Jurkat, Clone E6-1 (cell line): Measurements from ENCODE around the gene ATRN.
"Not testable (repeated sequence)": the region's sequence is repeated elsewhere in the genome, so short reads cannot be mapped to it uniquely, and the experiment has no call there.

Experiments used
- DNase-seq: peaks from one replicate; pipeline ENCODE4 v3.0.0-alpha.2; 2011; ENCODE audit warnings: low read depth, low spot score
- H3K4me3 ChIP-seq: 2 replicates; pipeline ENCODE4 v1.5.1; 2011; ENCODE audit warnings: mild to moderate bottlenecking, low read length, control low read depth, moderate library complexity

Gene ATRN

GRCh38 chr20:3553663-3554062 is 82.8 kb downstream of the ATRN start:
- DNase-seq = no peak
- no peak overlapping the region for H3K4me3 ChIP-seq

GRCh38 chr20:3557237-3557785 is 86.5 kb downstream of the ATRN start:
- no peak overlapping the region for H3K4me3 ChIP-seq
- DNase-seq = no peak

GRCh38 chr20:3559231-3559630 is 88.4 kb downstream of the ATRN start:
- H3K4me3 ChIP-seq = no peak overlapping the region
- no peak for DNase-seq

GRCh38 chr20:3559637-3560036 is 88.8 kb downstream of the ATRN start:
- no peak for DNase-seq
- no peak overlapping the region for H3K4me3 ChIP-seq

- H3K4me3 ChIP-seq = no peak overlapping the region
- no peak for DNase-seq
Observed at GRCh38 chr20:3560162-3560561, 89.3 kb downstream of the ATRN start.

DNA sequence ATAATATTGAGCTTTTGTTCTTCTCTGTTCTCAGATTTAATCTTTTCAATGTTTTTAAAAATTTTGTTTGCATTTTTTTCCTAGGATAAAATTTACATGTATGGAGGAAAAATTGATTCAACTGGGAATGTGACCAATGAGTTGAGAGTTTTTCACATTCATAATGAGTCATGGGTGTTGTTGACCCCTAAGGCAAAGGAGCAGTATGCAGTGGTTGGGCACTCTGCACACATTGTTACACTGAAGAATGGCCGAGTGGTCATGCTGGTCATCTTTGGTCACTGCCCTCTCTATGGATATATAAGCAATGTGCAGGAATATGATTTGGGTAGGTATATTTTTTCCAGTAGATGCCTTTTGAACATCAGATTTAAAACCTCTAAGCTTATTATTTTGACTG is 89.8 kb downstream of the ATRN start:
- DNase-seq = no peak
- H3K4me3 ChIP-seq = no peak overlapping the region

DNA sequence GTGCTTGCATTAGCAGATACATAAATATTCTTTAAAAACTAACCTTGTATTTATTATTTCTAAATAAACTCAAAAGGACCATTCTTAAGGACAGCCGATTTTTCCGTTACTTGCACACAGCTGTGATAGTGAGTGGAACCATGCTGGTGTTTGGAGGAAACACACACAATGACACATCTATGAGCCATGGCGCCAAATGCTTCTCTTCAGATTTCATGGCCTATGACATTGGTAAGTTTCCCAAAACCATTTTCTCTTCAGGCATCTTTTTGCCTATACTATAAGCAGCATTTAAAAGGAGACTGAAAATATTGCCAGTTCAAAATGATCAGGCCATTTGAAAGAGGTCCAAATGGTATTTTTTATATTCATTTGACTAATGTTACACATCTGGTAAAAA is 92.3 kb downstream of the ATRN start:
- H3K4me3 ChIP-seq = no peak overlapping the region
- DNase-seq = no peak

- no peak overlapping the region for H3K4me3 ChIP-seq
- peak; percentile 58 for DNase-seq
Observed at GRCh38 chr20:3563548-3564177, 92.8 kb downstream of the ATRN start.

DNA sequence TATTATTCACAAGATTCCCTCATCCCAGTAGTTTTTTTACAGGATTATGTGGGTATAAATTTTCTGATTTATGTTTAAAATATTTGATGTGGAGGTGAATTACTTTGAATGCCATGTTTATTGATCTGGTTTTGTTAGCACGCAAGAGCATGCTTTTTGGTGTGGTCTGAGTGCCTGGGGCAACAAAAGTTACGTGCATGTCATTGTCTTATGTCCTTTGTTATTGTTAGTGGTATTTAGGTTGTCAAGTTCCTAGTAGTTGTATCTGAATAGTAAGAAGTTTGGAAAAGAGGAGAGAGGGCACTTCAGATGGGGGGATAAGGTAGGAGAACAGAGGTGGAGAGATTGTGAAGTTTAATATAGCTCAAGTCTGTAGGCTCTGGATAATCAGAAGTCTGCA is 95.0 kb downstream of the ATRN start:
- no peak overlapping the region for H3K4me3 ChIP-seq
- no peak for DNase-seq

DNA sequence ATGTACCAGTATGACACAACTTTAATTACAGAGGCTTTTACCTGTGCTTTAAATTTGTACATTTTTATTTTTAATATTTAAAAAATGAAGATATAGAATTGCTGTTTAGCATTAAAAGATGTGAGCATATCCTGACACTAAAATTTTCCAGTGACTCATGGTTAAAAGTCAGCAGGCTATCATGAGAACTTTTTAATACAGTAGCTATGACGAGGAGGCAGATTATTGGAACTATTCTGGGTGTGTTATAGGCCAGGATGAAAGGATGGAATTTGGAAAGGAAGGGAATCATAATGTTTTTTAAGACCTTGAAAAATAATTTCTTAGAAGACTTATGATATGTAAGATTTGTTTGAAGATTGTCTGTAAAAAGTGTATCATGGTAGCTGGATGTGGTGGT is 101.3 kb downstream of the ATRN start:
- no peak overlapping the region for H3K4me3 ChIP-seq
- DNase-seq = no peak

- H3K4me3 ChIP-seq = no peak overlapping the region
- DNase-seq = no peak
Observed at GRCh38 chr20:3576363-3576762, 105.5 kb downstream of the ATRN start.

DNA sequence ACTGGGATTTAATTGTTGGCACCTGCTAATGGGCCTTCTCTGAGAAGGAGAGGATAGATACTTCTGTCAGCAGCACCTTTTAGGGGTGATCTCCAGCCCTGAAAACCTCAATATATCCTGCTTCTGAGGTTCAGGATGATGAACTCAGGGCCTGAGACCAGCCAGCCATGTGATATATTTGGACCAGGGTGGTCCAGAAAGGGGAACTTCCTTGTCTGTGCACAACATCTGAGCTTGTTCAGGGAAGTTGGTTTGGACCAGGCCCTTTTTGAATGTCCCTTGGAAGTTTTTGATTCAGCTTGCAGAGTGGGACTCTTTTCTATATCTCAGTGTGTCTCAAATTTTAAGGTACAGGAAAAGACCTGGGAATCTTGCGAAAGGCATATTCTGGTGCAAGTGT is 106.5 kb downstream of the ATRN start:
- no peak overlapping the region for H3K4me3 ChIP-seq
- DNase-seq = no peak

GRCh38 chr20:3580412-3580811 is 109.6 kb downstream of the ATRN start:
- H3K4me3 ChIP-seq = no peak overlapping the region
- DNase-seq = no peak

DNA sequence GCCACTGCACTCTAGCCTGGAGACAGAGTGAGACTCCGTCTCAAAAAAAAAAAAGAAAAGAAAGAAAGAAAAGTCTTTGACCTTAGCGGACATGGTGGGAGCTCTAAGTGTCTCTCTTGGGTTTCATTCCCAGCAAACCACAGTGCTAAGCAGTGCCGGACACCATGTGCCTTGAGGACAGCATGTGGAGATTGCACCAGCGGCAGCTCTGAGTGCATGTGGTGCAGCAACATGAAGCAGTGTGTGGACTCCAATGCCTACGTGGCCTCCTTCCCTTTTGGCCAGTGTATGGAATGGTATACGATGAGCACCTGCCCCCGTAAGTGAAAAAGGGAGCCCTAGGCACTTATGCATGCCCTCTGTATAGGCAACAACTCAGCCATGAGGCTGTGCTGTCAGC is 112.9 kb downstream of the ATRN start:
- H3K4me3 ChIP-seq = no peak overlapping the region
- DNase-seq = no peak

GRCh38 chr20:3586093-3586492 is 115.3 kb downstream of the ATRN start:
- H3K4me3 ChIP-seq = no peak overlapping the region
- DNase-seq = no peak

DNA sequence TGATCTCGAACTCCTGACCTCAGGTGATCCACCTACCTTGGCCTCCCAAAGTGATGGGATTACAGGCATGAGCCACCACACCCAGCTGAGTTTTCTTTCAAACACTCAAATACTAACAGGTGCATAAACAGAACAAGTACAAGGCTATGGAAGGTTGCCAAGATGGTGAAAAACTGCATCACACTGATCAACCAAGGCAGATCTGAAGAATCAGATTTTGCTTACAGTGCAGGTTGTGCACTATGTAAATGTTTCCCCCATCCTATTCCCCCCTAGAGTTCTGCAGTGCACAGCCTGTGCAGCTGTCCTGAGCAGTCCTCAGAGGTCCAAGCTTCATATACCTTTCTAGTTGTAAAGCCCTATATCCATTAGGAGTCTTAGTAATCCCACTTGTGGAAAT is 119.3 kb downstream of the ATRN start:
- H3K4me3 ChIP-seq = no peak overlapping the region
- no peak for DNase-seq

GRCh38 chr20:3592931-3593330 is 122.1 kb downstream of the ATRN start:
- DNase-seq = no peak

DNA sequence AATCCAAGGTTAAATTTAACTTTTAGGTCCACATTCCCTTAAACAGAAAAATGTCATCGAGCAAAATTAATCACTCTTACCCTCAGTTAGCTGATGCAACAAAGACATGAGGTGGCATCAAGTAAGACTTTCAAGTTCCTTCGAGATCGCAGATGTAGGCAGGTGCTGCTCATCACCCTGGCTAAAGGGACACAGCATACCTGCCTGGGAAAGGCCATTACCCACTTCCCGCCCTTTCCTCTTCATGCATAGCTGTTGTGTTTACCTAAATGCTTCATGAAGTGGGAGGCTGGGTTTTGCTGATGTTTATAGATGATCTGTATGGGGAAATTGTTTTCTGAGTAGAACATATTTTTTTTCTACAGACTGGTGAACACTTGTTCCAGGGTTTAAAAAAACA is 124.7 kb downstream of the ATRN start:
- DNase-seq = no peak
- no peak overlapping the region for H3K4me3 ChIP-seq

More at GRCh38 chr20:3592931-3593330, 122.1 kb downstream of the ATRN start:
- no peak overlapping the region for H3K4me3 ChIP-seq

DNA sequence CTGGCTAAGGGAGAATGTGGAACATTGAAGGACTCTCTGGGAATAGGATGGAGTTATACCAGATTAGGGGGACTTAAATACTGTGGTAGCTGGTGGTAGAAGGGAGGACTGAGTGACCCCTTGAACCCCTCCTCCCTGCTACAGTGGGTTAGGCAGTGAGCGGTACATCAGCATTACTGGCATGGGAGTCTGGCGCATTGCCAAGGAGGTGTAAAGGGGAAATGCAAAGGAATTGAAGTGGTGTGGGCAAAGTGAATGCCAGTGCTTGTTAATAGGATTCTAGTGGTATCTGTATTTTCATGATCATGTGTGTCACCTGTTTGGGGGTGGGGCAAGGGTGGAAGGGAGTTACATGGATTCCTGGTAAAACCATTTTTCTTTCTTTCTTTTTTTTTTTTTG is 132.3 kb downstream of the ATRN start:
- H3K4me3 ChIP-seq = no peak overlapping the region
- no peak for DNase-seq

DNA sequence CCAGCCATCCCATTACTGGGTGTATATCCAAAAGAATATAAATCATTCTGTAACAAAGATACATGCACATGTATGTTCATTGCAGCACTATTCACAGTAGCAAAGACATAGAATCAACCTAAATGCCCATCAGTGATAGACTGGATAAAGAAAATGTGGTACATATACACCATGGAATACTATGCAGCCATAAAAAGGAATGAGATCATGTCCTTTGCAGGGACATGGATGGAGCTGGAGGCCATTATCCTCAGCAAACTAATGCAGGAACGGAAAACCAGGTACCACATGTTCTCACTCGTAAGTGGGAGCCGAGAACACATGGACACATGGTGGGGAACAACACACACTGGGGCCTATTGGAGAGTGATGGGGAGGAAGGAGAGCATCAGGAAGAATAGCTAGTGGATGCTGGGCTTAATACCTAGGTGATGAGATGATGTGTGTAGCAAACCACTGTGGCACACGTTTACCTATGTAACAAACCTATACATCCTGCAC is 134.6 kb downstream of the ATRN start:
- not testable (repeated sequence) for H3K4me3 ChIP-seq, DNase-seq

DNA sequence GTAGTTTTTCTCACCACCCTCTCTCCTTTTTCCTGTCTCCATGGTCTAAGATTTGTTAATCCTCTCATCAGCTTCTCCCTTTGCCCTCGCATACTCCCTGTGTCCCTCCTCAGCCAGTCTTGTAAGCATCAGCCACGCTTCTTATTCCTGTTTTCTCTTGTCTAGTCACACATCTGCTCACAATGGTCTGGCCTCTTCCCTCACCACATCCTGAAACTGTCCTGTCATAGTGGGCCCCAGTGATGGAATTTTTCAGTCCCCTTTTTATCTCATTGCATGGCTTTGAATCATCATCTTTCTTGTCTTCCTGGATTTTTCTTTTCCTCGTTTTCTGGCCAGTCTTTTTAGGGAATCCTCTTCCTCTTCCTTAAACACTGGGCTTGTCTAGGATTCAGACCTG is 135.2 kb downstream of the ATRN start:
- DNase-seq = no peak
- H3K4me3 ChIP-seq = no peak overlapping the region
